Stimulated activated CD4-positive, alpha-beta T cell treated with anti-CD3 and anti-CD28 coated beads, TNF-alpha, amount 100 ng/mL, for 1 hour (primary cell): ENCODE results near the gene WDR37.
A peak's percentile ranks its signal among the peaks of the same experiment; 100 is the strongest.
"Not testable (repeated sequence)": the region's sequence is repeated elsewhere in the genome, so short reads cannot be mapped to it uniquely, and the experiment has no call there.

Experiments
- DNase-seq, 3 donors: peaks; one replicate each; pipeline ENCODE4 v3.0.0-alpha.2; 2020; ENCODE audit warnings: low read depth in 3 of 3, low spot score in 1 of 3

WDR37 gene

GRCh38 chr10:1056326-1057105 is at the start of gene WDR37:
Gene WDR37, plus strand, starts transcription at chr10:1056385. Its CDS starts 15,771 bp downstream, at chr10:1072156.
- DNase-seq, result peak; percentile 60 to 89 (median 72)

DNA sequence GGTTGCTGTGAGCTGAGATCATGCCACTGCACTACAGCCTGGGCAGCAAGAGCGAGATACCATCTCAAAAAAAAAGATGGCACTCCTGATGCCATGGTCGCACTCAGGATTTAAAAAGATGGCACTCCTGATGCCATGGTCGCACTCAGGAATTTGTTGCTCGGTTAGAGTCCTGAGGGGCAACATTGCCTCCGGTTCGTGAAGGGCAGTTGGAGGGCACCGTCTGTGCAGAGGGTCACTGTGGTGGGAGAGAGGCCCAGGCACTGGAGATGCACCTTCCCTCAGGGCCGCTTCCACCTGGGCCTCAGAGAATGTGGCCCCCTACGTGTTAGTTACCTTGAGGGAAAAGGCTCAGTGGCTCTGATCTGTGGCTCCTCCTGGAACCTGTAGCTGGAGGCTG is 49.6 kb upstream of the WDR37 start:
- no peak for DNase-seq

DNA sequence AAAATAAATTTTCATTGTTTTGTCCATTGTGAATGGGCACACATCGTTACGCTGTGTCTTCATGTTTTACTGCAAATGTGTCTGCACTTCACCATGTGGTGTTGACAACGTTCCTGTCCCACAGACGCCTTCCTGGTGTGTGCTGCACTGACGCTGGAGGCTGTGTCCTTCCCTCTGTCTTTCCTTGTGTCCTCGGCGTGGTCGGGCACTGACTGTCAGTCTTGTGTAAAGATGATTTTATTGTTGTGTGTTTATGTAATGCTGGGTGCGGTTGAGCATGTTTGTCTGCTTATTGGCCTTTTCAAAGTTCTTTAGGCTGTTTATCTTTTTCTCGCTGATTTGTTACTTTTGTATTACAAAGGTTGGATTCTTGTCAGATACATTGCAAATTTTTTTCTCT is 48.6 kb upstream of the WDR37 start:
- no peak for DNase-seq

GRCh38 chr10:1009071-1009494 is 47.1 kb upstream of the WDR37 start:
- no peak for DNase-seq

- not testable (repeated sequence) for DNase-seq
Measured at GRCh38 chr10:1009947-1010346, 46.2 kb upstream of the WDR37 start.

DNA sequence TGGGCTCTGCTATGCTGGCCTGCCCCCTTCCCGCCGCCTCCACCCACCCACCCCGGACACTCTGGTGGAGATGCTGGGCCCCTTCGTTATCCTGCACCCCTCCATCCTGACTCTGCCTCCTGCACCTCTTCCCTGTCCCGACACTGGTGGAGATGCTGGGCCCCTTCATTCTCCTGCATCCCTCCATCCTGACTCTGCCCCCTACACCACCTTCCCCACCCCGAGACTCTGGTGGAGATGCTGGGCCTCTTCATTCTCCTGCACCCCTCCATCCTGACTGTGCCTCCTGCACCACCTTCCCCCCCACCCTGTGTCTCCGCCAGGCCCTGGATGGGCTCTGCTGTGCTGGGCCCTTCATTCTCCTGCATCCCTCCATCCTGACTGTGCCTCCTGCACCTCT is 45.5 kb upstream of the WDR37 start:
- no peak for DNase-seq

- DNase-seq, result no peak
Measured at GRCh38 chr10:1011696-1012095, 44.5 kb upstream of the WDR37 start.

DNA sequence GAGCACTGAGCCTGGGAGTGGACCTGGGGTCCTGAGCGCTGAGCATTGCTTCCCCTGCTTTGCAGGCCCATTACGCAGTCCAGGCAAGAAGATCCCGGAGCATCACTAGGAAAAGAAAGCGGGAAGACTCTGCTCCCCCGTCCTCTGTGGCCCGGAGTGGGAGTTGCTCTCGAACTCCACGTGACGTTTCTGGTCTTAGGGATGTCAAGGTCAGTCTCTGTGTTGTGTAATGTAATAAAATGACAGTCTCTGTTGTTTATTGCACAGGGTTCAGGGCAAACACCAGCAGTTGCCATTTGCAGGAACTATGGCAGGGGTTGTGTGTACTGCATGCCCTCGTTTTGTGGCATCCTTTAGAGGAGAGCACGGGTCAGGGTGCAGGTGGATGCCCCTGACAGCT is 40.5 kb upstream of the WDR37 start:
- no peak for DNase-seq

- DNase-seq, result no peak
Measured at GRCh38 chr10:1019362-1019761, 36.8 kb upstream of the WDR37 start.

DNA sequence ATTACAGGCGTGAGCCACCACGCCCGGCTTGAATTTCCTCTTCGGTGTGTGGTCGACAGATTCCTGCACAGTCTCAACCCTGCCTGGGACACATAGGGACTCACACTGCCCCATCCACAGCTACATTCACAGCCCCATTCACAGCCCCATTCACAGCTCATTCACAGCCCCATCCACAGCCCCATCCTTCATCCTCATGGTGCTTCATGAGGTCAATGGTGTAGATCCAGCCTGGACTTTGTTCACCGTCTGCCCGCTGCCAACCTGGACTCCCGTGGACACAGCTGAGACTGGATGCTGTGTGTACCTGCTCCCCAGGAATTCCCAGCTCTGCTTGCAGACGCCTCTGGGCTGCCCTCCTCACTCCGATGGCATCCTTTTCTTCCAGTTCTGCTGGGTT is 35.7 kb upstream of the WDR37 start:
- DNase-seq, result no peak

DNA sequence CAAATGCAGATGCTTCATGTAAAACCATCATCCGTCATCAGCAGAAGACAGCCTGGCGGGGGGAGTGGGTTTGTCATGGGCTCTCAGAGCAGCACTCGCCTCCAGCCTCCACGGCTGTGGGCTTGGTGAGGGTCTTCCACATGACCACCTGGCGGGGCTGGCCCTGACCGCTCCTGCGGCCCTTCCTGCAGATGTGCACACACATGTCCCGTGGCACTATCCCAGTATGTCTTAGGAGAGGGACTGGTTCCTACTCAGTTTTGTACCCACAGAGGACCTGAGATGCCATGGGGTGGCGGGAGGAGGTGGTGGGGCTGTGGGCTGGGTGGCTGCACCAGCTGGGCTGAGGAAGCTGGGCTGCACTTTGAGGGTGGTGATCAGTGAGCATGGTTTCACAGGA is 35.2 kb upstream of the WDR37 start:
- no peak for DNase-seq

GRCh38 chr10:1022413-1022812 is 33.8 kb upstream of the WDR37 start:
- no peak for DNase-seq

GRCh38 chr10:1024103-1024502 is 32.1 kb upstream of the WDR37 start:
- DNase-seq, result no peak

DNA sequence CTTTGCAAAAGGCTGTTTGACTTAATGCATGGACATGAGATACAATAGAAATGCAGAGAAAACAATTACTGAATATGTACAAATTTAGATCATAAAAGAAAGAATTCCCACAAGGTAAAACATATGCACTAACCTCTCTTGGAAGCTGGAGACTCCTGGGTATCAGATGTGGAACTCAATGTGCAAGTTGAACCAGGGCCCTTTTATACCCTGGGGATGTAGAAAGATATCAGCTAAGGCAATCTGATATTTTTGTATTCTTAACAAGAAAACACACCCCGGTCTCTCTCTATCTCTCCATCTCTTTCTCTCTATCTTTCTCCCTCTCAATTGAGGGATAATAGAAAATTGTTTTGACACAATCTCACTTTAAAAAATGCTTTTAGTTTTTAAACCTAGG is 30.5 kb upstream of the WDR37 start, which contains the start of gene IDI2:
IDI2 (minus strand) TSS at position 177 of the 400 bp plus-strand sequence. CDS start 1,136 bp downstream, outside the sequence.
- DNase-seq, result no peak

DNA sequence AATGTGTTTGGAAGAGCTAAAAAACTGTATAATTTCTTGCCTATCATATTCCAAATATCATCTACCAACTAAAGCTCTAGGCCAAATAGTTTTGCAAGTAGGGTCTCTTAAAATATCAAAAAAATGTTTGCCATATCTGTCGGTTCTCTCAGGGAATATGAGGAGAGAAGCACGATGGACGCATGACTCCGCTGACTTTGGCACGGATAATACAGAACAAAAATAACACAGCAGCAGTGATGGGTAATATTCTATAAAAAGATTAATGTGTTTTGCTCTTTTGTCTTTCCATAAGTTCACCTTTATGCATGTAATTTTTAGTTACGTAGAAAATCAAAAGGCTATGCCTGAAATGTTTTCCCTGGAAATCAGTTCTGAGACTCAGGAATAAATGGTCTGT is 29.6 kb upstream of the WDR37 start:
- no peak for DNase-seq

DNA sequence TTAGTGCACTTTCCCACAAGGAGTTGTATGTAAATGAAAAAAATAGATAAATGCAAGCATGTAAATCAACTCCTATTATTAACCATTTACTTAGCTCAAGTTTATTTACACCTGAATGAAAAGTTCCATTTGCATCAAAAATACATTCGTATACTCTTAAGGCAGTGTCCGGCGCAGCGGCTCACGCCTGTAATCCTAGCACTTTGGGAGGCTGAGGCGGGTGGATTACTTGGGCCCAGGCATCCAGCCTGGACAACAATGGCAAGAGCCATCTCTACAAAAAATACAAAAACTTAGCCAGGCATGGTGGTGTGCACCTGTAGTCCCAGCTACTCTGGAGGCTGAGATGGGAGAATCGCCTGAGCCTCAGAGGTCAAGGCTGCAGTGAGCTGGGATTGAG is 26.3 kb upstream of the WDR37 start:
- DNase-seq, result no peak

- DNase-seq, result no peak
Measured at GRCh38 chr10:1033601-1034000, 22.6 kb upstream of the WDR37 start.

GRCh38 chr10:1034758-1035157 is 21.4 kb upstream of the WDR37 start:
- DNase-seq, result no peak

GRCh38 chr10:1035201-1035600 is 21.0 kb upstream of the WDR37 start:
- no peak for DNase-seq

GRCh38 chr10:1036341-1036791 is 19.8 kb upstream of the WDR37 start:
- no peak for DNase-seq

- DNase-seq, result no peak
Measured at GRCh38 chr10:1037098-1037497, 19.1 kb upstream of the WDR37 start.

GRCh38 chr10:1038769-1039168 is 17.4 kb upstream of the WDR37 start:
- not testable (repeated sequence) for DNase-seq

DNA sequence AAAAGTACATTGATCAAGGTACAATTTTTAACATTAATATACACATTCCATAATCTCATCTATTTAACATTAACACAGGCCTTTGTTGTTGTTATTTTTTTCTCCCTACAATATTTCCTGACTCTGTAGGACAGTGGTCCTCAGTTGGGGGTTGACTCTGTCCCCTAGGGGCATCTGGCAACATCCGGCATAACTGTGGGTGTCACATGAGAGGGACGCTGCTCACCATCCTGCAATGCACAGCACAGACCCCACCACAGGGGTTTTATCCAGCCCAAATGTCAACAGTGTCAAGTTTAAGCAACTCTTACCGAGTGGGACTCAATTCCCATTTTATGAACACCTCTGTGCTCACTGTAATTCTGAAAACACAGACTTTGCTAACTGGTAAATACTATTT is 16.1 kb upstream of the WDR37 start:
- DNase-seq, result no peak
